ACC112 (cell line): ENCODE data around the gene PAFAH1B1.

Experiments used
- H2AFZ ChIP-seq: fragments of 200-600 bp; sonication (generic); one replicate; pipeline ENCODE4 v1.6.0; 2017; ENCODE audit warnings: antibody characterized with exemption, low read length; ENCODE audit not compliant: unreplicated experiment
- H3K27ac ChIP-seq: fragments of 200-600 bp; sonication (generic); 2 replicates; pipeline ENCODE4 v1.5.1; 2014; ENCODE audit warnings: low read depth, mild to moderate bottlenecking, antibody characterized with exemption, low read length, moderate library complexity
- H3K27me3 ChIP-seq: fragments of 200-600 bp; sonication (generic); 2 replicates; pipeline ENCODE4 v1.6.1; 2014; ENCODE audit warnings: mild to moderate bottlenecking, antibody characterized with exemption, low read length, moderate library complexity, mixed read lengths; ENCODE audit not compliant: insufficient read depth
- H3K36me3 ChIP-seq: fragments of 200-600 bp; sonication (generic); 2 replicates; pipeline ENCODE4 v1.6.1; 2016; ENCODE audit warnings: mild to moderate bottlenecking, antibody characterized with exemption, low read length, moderate library complexity, mixed read lengths; ENCODE audit not compliant: insufficient read depth
- H3K4me1 ChIP-seq: fragments of 200-600 bp; sonication (generic); one replicate; pipeline ENCODE4 v1.6.1; 2016; ENCODE audit warnings: low read length, mixed read lengths; ENCODE audit not compliant: insufficient read depth, unreplicated experiment, control insufficient read depth
- H3K4me3 ChIP-seq: fragments of 200-600 bp; sonication (generic); 2 replicates; pipeline ENCODE4 v1.5.1; 2014; ENCODE audit warnings: mild to moderate bottlenecking, low read depth, low read length
- H3K79me2 ChIP-seq: fragments of 200-600 bp; sonication (generic); one replicate; pipeline ENCODE4 v1.6.0; 2016; ENCODE audit warnings: low read length; ENCODE audit not compliant: control insufficient read depth, unreplicated experiment, insufficient read depth

PAFAH1B1 gene

DNA sequence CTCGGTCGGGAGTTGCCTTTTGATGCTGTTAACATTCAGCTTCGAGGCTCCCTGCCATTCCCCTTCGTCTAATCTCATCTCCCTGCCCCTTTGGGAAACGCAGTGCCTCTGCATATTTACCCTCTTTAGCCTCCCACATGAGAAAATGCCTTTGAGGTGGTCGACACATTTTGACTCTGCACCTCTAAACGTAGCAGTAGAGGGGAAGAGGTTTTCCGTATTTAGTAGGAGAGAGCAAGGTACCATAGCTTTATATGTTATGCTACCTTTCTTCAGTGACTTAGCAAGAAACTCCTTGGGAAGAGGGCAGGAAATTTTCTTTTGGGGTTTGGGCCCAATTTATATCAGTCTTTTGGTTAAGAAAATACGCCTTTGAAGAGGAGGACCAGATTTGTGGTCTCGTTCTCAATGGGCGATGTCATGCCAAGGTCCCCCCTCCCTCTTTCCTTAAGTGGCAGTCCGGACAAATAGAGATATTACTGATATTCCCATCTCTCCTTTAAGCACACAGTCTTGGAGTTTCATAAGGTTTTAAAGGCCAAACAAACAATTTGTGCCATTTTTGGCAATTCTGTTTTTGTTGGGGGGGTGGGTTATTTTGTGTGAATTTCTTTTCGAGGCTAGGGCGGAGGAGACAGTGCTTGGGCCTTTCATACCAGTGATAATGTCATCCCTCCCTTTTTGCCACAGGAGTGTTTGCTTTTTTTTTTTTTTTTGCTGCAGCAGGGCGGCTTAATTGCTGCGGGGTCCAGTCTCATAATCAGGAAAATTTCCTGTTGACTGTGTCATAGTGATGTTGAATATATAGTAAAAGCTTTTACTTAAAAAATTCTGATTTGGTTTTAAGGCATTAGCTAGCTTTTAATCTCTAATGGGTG lies 1.5 kb downstream of the PAFAH1B1 start:
- H3K4me1 ChIP-seq = peaks cover 34% of the 10 kb centered on the region
- H2AFZ ChIP-seq = no peak overlapping the region
- H3K4me3 ChIP-seq = peak overlapping the region; percentile 91
- H3K27ac ChIP-seq = peak overlapping the region; percentile 93
- peaks cover 60% of the 10 kb centered on the region for H3K79me2 ChIP-seq
- no peaks in the 10 kb centered on the region for H3K36me3 ChIP-seq
- no peaks in the 10 kb centered on the region for H3K27me3 ChIP-seq

DNA sequence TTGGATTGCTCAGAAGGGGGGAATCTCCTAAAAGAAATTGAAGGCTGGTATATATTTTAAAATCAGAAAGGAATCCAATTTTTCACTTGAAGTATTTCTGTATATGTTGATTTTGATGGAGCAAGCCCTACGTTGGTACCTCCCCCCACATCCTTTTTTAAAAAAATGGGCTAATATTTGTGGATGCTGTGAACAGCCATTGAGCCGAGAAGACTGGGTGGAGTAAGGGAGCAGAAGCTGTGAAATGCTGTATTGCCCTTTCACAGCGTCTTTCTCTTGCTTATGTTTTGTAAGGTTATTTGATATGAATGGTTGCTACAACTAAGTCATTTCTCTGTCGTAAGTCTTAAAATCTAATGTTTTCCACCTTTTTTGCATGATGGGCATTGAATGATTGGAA lies 2.3 kb downstream of the PAFAH1B1 start:
- H3K27ac ChIP-seq = no peak overlapping the region; the same call in 1 of the 2 replicates
- peak overlapping the region; percentile 91 for H3K4me3 ChIP-seq
- H2AFZ ChIP-seq = no peak overlapping the region
- H3K4me1 ChIP-seq = peaks cover 34% of the 10 kb centered on the region
- H3K27me3 ChIP-seq = no peaks in the 10 kb centered on the region
- H3K79me2 ChIP-seq = peaks cover 66% of the 10 kb centered on the region
- no peaks in the 10 kb centered on the region for H3K36me3 ChIP-seq

DNA sequence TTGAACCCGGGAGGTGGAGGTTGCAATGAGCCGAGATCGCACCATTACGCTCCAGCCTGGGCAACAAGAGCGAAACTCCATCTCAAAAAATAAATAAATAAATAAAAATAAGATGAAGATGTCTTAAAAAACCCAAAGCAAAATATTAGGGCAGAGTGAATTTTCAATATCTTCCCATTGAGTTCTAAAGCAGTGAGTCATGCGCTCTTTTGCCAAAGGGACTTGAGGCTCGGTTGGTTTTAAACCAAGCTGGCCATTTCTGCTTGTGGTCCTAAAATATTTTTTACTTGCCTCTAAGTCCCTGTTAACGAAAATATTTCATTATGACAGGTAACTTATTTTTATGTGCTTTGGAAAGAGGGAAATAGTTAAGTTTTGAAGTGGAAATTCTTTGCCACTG lies 4.7 kb downstream of the PAFAH1B1 start:
- H3K36me3 ChIP-seq = no peaks in the 10 kb centered on the region
- 0 out of 2 replicates have a peak overlapping the region, but pooled peaks have one; percentile 40 for H3K4me3 ChIP-seq
- no peak overlapping the region for H2AFZ ChIP-seq
- no peaks in the 10 kb centered on the region for H3K27me3 ChIP-seq
- no peak overlapping the region; the same call in 1 of the 2 replicates for H3K27ac ChIP-seq
- H3K79me2 ChIP-seq = peaks cover 91% of the 10 kb centered on the region
- peaks cover 42% of the 10 kb centered on the region for H3K4me1 ChIP-seq

DNA sequence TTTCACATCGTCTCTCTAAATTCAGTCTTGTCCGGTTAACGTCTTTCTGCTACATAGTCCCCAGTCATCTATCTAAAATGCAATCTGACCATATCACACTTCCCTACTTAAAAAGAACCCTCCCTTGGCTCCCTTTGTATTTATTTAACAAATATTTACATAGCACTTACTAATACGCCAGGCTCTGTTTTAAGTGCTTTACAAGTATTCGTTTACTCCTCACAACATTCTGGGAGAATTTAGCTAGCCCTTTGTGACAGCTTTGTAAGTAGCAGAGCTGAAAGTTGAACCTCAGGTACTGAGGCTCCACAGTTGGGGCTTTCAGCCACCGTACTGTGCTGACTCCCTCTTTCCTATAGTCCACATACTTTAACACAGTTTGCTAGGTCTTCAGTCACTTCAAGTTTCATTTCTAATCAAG lies 9.2 kb downstream of the PAFAH1B1 start:
- Histone ChIP-seq H3K27ac (no peak overlapping the region), H2AFZ (no peak overlapping the region), H3K27me3 (no peaks in the 10 kb centered on the region), H3K4me1 (peaks cover 33% of the 10 kb centered on the region), H3K36me3 (0 out of 2 replicates have a peak, but pooled peaks cover 3% of the 10 kb centered on the region), H3K4me3 (no peak overlapping the region), H3K79me2 (peaks cover 97% of the 10 kb centered on the region)

DNA sequence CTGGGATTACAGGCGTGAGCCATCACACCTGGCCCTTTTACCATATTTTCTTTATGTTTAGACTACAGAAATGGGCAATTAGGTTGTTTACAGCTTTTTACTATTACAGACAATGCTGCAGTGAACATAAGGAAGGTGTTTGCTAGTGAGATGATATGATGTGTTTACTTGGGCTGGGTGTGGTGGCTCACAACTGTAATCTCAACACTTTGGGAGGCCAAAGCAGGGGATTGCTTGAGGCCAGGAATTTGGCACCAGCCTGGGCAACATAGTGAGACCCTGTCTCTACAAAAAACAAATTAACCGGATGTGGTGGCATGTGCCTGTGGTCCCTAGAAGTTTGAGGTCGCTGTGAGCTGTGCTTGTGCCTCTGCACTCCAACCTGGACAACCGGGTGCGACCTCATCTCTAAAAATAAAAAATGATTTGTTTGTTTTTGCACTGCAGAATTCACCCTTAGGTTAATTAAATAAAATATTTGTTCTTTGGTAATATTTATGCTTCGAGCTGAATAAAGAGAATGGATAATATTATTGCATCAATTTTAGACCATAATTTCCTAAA lies 15.0 kb downstream of the PAFAH1B1 start:
- 0 out of 2 replicates have a peak, but pooled peaks cover 3% of the 10 kb centered on the region for H3K36me3 ChIP-seq
- no peak overlapping the region for H3K27ac ChIP-seq
- no peaks in the 10 kb centered on the region for H3K27me3 ChIP-seq
- peaks cover 98% of the 10 kb centered on the region for H3K79me2 ChIP-seq
- H3K4me1 ChIP-seq = peaks cover 5% of the 10 kb centered on the region
- H2AFZ ChIP-seq = no peak overlapping the region
- H3K4me3 ChIP-seq = no peak overlapping the region

DNA sequence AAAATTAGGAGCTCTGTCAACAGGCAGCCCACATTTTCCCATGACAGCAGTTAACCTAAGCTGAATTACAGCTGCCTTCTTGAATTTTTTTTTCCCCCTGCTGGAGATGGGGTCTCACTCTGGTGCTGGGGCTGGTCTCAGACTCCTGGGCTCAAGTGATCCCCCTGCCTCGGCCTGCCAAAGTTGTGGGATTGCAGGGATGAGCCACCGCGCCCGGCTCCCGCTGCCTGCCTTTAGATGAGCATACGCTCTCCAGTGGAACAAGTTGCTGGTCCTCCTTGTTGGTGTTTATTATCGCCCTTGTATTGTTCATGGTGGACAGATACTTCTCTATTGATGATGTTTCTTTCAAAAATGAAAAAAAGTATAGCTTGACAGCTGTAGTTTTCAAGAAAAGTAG lies 15.6 kb downstream of the PAFAH1B1 start:
- H3K4me3 ChIP-seq = no peak overlapping the region
- H3K79me2 ChIP-seq = peaks cover 97% of the 10 kb centered on the region
- H3K4me1 ChIP-seq = peaks cover 5% of the 10 kb centered on the region
- no peaks in the 10 kb centered on the region for H3K27me3 ChIP-seq
- H3K36me3 ChIP-seq = 0 out of 2 replicates have a peak, but pooled peaks cover 3% of the 10 kb centered on the region
- no peak overlapping the region for H2AFZ ChIP-seq
- H3K27ac ChIP-seq = no peak overlapping the region

DNA sequence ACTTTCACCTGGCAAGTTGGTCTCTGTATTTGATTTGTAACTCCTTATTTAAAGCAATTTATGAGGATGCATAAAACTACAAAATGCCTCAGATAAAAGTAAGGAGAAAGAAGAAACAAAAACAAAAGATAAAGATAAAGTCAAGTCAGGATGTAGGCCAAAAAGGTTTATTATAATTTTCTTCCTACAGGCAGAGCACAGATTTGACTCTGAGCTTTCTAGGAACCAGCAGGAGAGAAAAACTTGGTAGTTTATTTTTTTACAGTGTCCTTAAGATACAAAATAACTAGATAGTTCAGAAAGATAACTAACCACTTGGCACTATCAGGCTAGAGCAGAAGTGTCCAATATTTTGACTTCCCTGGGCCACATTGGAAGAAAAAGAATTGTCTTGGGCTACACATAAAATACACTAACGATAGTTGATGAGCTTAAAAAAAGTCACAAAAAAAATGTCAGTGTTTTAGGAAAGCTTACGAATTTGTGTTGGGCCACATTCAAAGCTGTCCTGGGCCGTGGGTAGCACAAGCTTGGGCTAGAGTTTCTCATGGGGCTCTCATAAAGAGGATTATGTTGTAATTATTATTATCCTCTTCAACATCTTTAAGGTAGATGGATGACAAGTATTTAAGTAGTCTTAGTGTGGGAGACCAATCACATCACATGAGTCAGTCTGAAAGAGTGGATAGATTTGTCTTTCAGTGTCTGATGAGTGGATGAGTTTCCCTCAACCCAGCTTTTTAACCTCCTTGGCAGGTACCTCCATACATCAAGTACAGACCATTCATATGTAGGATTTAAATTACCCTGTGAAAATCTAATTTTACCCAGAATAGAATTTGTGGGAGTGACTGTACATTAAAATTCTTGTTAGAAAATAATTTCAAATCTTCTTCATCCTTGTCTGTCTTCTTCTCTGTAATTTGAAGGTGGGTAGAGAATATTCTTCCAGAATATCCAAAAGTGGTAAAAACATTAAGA lies 17.0 kb downstream of the PAFAH1B1 start:
- H2AFZ ChIP-seq = no peak overlapping the region
- no peak overlapping the region for H3K4me3 ChIP-seq
- H3K27me3 ChIP-seq = no peaks in the 10 kb centered on the region
- no peak overlapping the region for H3K27ac ChIP-seq
- no peaks in the 10 kb centered on the region for H3K4me1 ChIP-seq
- peaks cover 97% of the 10 kb centered on the region for H3K79me2 ChIP-seq
- H3K36me3 ChIP-seq = no peaks in the 10 kb centered on the region; the same call in 1 of the 2 replicates

DNA sequence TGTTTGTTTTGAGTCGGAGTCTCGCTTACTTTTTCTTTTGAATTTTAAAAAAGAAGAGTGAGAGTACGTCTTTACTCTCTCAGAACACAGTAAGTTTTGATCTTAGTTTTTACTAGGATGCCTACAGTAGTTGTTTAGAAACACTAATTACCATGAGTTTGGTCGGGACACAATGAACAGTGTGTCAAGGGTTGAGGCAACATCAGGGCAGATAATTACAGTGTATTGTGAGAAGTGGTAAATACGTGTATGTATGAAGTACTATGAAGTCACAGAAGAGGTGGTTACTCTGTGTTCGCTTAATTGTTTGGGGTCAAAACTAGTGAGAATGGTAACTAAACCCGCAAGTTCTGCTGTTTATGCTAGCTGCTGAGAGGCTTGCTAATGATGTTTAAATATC lies 18.2 kb downstream of the PAFAH1B1 start:
- Histone ChIP-seq H3K27ac (no peak overlapping the region), H3K4me1 (no peaks in the 10 kb centered on the region), H3K79me2 (peaks cover 97% of the 10 kb centered on the region), H2AFZ (no peak overlapping the region), H3K27me3 (no peaks in the 10 kb centered on the region), H3K36me3 (no peaks in the 10 kb centered on the region; the same call in 1 of the 2 replicates), H3K4me3 (no peak overlapping the region)

DNA sequence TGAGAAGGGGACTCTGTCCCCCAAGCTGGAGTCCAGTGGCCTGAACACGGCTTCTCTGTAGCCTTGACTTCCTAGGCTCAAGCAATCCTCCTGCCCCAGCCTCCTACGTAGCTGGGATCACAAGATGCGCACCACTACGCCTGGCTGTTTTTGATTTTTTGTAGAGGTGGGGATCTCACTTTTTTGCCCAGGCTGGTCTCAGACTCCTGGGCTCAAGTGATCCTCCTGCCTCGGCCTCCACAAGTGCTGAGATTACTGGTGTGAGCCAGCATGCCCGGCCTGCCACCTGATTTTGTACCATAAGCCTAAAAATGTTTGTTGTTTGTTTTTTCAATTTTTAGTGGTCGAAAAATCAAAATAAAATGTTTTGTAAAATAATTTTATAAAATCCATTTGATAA lies 19.2 kb downstream of the PAFAH1B1 start:
- Histone ChIP-seq H2AFZ (no peak overlapping the region), H3K4me3 (no peak overlapping the region), H3K36me3 (peaks cover 4% of the 10 kb centered on the region; the same call in 1 of the 2 replicates), H3K27ac (no peak overlapping the region), H3K27me3 (no peaks in the 10 kb centered on the region), H3K4me1 (no peaks in the 10 kb centered on the region), H3K79me2 (peaks cover 97% of the 10 kb centered on the region)
